PC-9 (cell line): ENCODE results near the gene DCHS1. TPM values are rescaled to one million over a fixed set of nuclear protein-coding genes. Genes with fewer than 3 reads are reported as not detected.

ENCODE experiments used
- BruUV-seq: library from RNA; stranded (reverse); fragments of 400-500 nt; replicated peaks from 2 replicates; lab custom pipeline; 2021; lab: Mats Ljungman, UMichigan
- CTCF ChIA-PET: fragments of 300-600 bp; sonication (Branson Sonifier 250); formaldehyde crosslinking; loops from one replicate; lab custom pipeline; 2022; ENCODE audit warnings: antibody characterized with exemption; lab: Charles Lee
- POLR2A ChIA-PET: fragments of 300-600 bp; sonication (Branson Sonifier 250); formaldehyde crosslinking; loops from one replicate; lab custom pipeline; 2022; ENCODE audit warnings: antibody characterized with exemption; ENCODE audit not compliant: unreplicated experiment; lab: Charles Lee
- DNase-seq, 2 experiments: peaks; one replicate each; pipeline versions ENCODE4 v3.0.0 to v3.0.0-alpha.2; 2015 to 2022; ENCODE audit warnings: mixed read lengths in 1 of 2
- H2AFZ ChIP-seq: fragments of 200-600 bp; sonication (generic); 2 replicates; pipeline ENCODE4 v1.8.1; 2017; ENCODE audit warnings: antibody characterized with exemption
- H3F3A ChIP-seq: fragments of 200-600 bp; sonication (generic); 2 replicates; pipeline ENCODE4 v1.8.1; 2017; ENCODE audit warnings: antibody characterized with exemption, mild to moderate bottlenecking, low read depth; ENCODE audit not compliant: insufficient read depth
- H3K27ac ChIP-seq: fragments of 200-600 bp; sonication (generic); 2 replicates; pipeline ENCODE4 v1.6.1; 2016; ENCODE audit warnings: mixed run types
- H3K27me3 ChIP-seq: fragments of 200-600 bp; sonication (generic); 2 replicates; pipeline ENCODE4 v1.6.1; 2016; ENCODE audit warnings: low read depth, mixed run types; ENCODE audit not compliant: insufficient read depth
- H3K36me3 ChIP-seq: fragments of 200-600 bp; sonication (generic); 2 replicates; pipeline ENCODE4 v1.6.1; 2016; ENCODE audit warnings: low read depth, mixed run types
- H3K4me1 ChIP-seq: fragments of 200-600 bp; sonication (generic); replicated peaks from 2 replicates; pipeline ENCODE4 v1.6.1; 2016; ENCODE audit warnings: mixed run types; ENCODE audit not compliant: insufficient read depth
- H3K4me2 ChIP-seq: fragments of 200-600 bp; sonication (generic); 2 replicates; pipeline ENCODE4 v1.6.1; 2017; ENCODE audit warnings: mixed run types
- H3K4me3 ChIP-seq: fragments of 200-600 bp; sonication (generic); 2 replicates; pipeline ENCODE4 v1.6.1; 2016; ENCODE audit warnings: mixed run types
- H3K79me2 ChIP-seq: fragments of 200-600 bp; sonication (generic); 2 replicates; pipeline ENCODE4 v1.6.1; 2017; ENCODE audit warnings: low read depth, mixed run types
- H3K9me2 ChIP-seq: fragments of 200-600 bp; sonication (generic); 2 replicates; pipeline ENCODE4 v1.8.1; 2017; ENCODE audit warnings: mild to moderate bottlenecking; ENCODE audit not compliant: insufficient read depth
- H3K9me3 ChIP-seq: fragments of 200-600 bp; sonication (generic); 2 replicates; pipeline ENCODE4 v1.8.1; 2016; ENCODE audit warnings: low read depth; ENCODE audit not compliant: insufficient read depth
- H4K20me1 ChIP-seq: fragments of 200-600 bp; sonication (generic); 2 replicates; pipeline ENCODE4 v1.8.1; 2017; ENCODE audit not compliant: insufficient read depth
- CTCF ChIP-seq: fragments of 200-600 bp; sonication (generic); conservative IDR thresholded peaks from 2 replicates; pipeline ENCODE4 v1.6.1; 2017; ENCODE audit warnings: mixed run types, antibody characterized with exemption, mild to moderate bottlenecking, moderate library complexity
- EZH2 ChIP-seq: fragments of 200-600 bp; sonication (generic); IDR thresholded peaks from 2 replicates; pipeline ENCODE4 v1.8.0; 2017; ENCODE audit warnings: antibody characterized with exemption, low read depth
- intact Hi-C: fragments of 100-400 bp; cut with micrococcal nuclease; formaldehyde crosslinking; loops from one replicate; pipeline ENCODE4 v1.10.0; 2022; ENCODE audit not compliant: unreplicated experiment
- total RNA-seq: library from RNA; stranded (reverse); gene quantifications from 2 replicates; pipeline ENCODE4 v1.2.3, GENCODE V29; 2021

DCHS1 gene
- total RNA-seq, 1 experiment from 2014 or later: 0.22 TPM

GRCh38 chr11:6657346-6657745, 1.7 kb upstream of the DCHS1 start:
- H3F3A ChIP-seq: no peaks in the 10 kb centered on the region
- TF ChIP-seq EZH2 (no peak), CTCF (no peak)
- no peaks in the 10 kb centered on the region for H3K9me2 ChIP-seq
- H4K20me1 ChIP-seq: no peaks in the 10 kb centered on the region
- H3K36me3 ChIP-seq: no peaks in the 10 kb centered on the region
- ChIA-PET CTCF (no interaction called here), POLR2A (no interaction called here)
- no peak overlapping the region for H3K4me3 ChIP-seq
- H3K4me2 ChIP-seq: no peak overlapping the region
- no peaks in the 10 kb centered on the region for H3K4me1 ChIP-seq
- H3K79me2 ChIP-seq: no peaks in the 10 kb centered on the region
- intact Hi-C loops: no loop called here
- BruUV-seq: no TSS peak
- H2AFZ ChIP-seq: no peak overlapping the region
- no peak overlapping the region for H3K27ac ChIP-seq
- H3K27me3 ChIP-seq: no peaks in the 10 kb centered on the region
- DNase-seq: no peak
- no peaks in the 10 kb centered on the region for H3K9me3 ChIP-seq

GRCh38 chr11:6656936-6657335, 1.3 kb upstream of the DCHS1 start:
- intact Hi-C loops: no loop called here
- POLR2A ChIA-PET: no interaction called here
- CTCF ChIA-PET: no interaction called here
- no peaks in the 10 kb centered on the region for H3K9me3 ChIP-seq
- no peak for DNase-seq
- H3K27me3 ChIP-seq: no peaks in the 10 kb centered on the region
- no peaks in the 10 kb centered on the region for H3K9me2 ChIP-seq
- BruUV-seq: no TSS peak
- H2AFZ ChIP-seq: no peak overlapping the region
- no peak overlapping the region for H3K4me2 ChIP-seq
- H3K36me3 ChIP-seq: no peaks in the 10 kb centered on the region
- H3K27ac ChIP-seq: no peak overlapping the region
- H3K4me1 ChIP-seq: no peaks in the 10 kb centered on the region
- TF ChIP-seq EZH2 (no peak), CTCF (no peak)
- H3K79me2 ChIP-seq: no peaks in the 10 kb centered on the region
- H3K4me3 ChIP-seq: no peak overlapping the region
- H3F3A ChIP-seq: no peaks in the 10 kb centered on the region
- H4K20me1 ChIP-seq: no peaks in the 10 kb centered on the region

GRCh38 chr11:6656584-6656915, 941 bp upstream of the DCHS1 start:
- POLR2A ChIA-PET: no interaction called here
- H3K79me2 ChIP-seq: no peaks in the 10 kb centered on the region
- intact Hi-C loops: no loop called here
- no peaks in the 10 kb centered on the region for H3K27me3 ChIP-seq
- H2AFZ ChIP-seq: no peak overlapping the region
- no peak overlapping the region for H3K27ac ChIP-seq
- DNase-seq: no peak
- H4K20me1 ChIP-seq: no peaks in the 10 kb centered on the region
- H3K9me3 ChIP-seq: no peaks in the 10 kb centered on the region
- no peaks in the 10 kb centered on the region for H3K36me3 ChIP-seq
- H3K4me3 ChIP-seq: no peak overlapping the region
- CTCF ChIA-PET: no interaction called here
- no peaks in the 10 kb centered on the region for H3K4me1 ChIP-seq
- TF ChIP-seq CTCF: no peak
- no peak for TF ChIP-seq EZH2
- H3F3A ChIP-seq: no peaks in the 10 kb centered on the region
- H3K4me2 ChIP-seq: no peak overlapping the region
- no peaks in the 10 kb centered on the region for H3K9me2 ChIP-seq
- BruUV-seq: no TSS peak
